Stimulated activated memory B cell treated with anti-CD40 and anti-IgM and Interleukin-4, amounts not matched to agents 10 μg/mL and 1 μg/mL and 100 μg/mL, for 72 hours (primary cell): ENCODE results near the gene CYP2C18.
"Not testable (repeated sequence)": the region's sequence is repeated elsewhere in the genome, so short reads cannot be mapped to it uniquely, and the experiment has no call there.

Experiments
- ATAC-seq: fragments of 150-1000 bp; cut with Tn5 transposase; 2 replicates; pipeline ENCODE4 v1.10.0; 2021
- H3K27ac Mint-ChIP-seq: one replicate; pipeline ENCODE4 v1.8.0; 2022; ENCODE audit warnings: mild to moderate bottlenecking, mixed read lengths
- H3K27me3 Mint-ChIP-seq: one replicate; pipeline ENCODE4 v1.8.0; 2022; ENCODE audit warnings: mixed read lengths
- H3K36me3 Mint-ChIP-seq: one replicate; pipeline ENCODE4 v1.8.0; 2022; ENCODE audit warnings: mixed read lengths
- H3K4me1 Mint-ChIP-seq: one replicate; pipeline ENCODE4 v1.8.0; 2022; ENCODE audit warnings: mixed read lengths
- H3K4me3 Mint-ChIP-seq: one replicate; pipeline ENCODE4 v1.8.0; 2022; ENCODE audit warnings: mild to moderate bottlenecking, moderate library complexity, mixed read lengths
- H3K9me3 Mint-ChIP-seq: one replicate; pipeline ENCODE4 v1.8.0; 2022; ENCODE audit warnings: mixed read lengths

CYP2C18 gene

DNA sequence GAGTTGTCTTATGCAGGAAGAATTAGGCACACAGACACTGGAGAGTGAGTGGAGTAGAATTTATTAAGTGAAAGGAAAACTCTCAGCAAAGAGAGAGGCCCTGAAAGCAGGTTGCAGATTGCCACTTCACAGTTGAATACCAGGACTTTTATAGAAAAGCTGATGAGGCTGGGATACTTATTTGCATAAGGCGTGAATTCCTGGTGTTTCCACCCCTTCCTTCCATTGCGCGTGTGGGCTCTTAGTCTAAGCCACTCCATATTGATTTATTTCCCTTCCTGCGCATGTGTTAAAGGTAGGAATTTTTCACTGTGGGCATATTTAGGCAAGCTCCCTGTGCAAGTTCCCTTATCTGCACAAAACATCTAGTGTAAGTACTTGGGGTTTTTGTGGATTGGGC, 893 bp upstream of the CYP2C18 start:
- not testable (repeated sequence) for H3K9me3 Mint-ChIP-seq, H3K4me1 Mint-ChIP-seq, H3K27ac Mint-ChIP-seq, H3K27me3 Mint-ChIP-seq, H3K36me3 Mint-ChIP-seq, H3K4me3 Mint-ChIP-seq, ATAC-seq

GRCh38 chr10:94687625-94688248, 4.2 kb downstream of the CYP2C18 start:
- no peak overlapping the region for H3K4me3 Mint-ChIP-seq
- peaks cover 5% of the 10 kb centered on the region for H3K9me3 Mint-ChIP-seq
- ATAC-seq = no peak
- H3K4me1 Mint-ChIP-seq = no peaks in the 10 kb centered on the region
- no peaks in the 10 kb centered on the region for H3K36me3 Mint-ChIP-seq
- peaks cover 12% of the 10 kb centered on the region for H3K27me3 Mint-ChIP-seq
- no peak overlapping the region for H3K27ac Mint-ChIP-seq

DNA sequence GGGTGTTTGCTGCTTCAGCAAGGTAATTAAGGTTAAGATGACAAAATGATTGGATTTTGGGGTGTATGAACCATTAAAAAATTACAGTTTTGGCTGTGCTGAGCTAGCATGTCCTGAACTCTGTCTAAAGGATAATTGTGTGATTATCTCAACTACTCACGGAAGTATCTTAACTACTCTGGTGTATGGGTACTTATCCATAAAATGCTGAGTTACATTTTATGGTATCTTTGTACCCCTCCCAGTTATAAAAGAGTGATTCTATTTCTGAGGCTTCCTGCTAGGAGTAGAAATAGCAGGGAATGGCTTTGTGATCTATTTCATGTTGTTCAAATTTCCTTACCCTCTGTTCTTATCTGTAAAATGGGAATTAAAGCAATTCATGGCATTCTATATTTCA, 22.6 kb downstream of the CYP2C18 start:
- no peak for ATAC-seq
- Mint-ChIP-seq H3K27me3 (no peaks in the 10 kb centered on the region), H3K4me1 (no peaks in the 10 kb centered on the region), H3K27ac (no peak overlapping the region), H3K36me3 (no peaks in the 10 kb centered on the region), H3K4me3 (no peak overlapping the region), H3K9me3 (peaks cover 10% of the 10 kb centered on the region)

DNA sequence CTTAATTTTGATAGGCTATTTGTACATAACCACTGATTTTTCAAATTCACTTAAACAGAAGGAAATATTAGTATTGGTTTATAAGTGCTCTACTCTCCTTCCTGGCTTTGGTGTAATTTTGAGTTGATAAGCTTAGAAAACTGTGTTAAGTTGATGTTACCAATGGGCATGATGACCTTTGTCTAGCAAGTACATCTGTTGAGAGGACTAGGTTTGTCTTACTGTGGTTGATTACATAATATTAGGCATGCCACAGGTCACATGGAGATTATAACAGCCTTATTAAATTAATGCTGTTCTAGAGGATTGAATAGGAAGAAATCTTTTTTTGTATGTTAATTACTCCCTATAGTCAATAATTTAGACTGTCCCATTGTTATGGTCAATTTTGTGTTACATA, 27.0 kb downstream of the CYP2C18 start:
- H3K4me3 Mint-ChIP-seq = no peak overlapping the region
- ATAC-seq = no peak

GRCh38 chr10:94725871-94726270, 42.3 kb downstream of the CYP2C18 start:
- Mint-ChIP-seq H3K4me3 (no peak overlapping the region), H3K4me1 (no peaks in the 10 kb centered on the region), H3K9me3 (no peaks in the 10 kb centered on the region), H3K36me3 (no peaks in the 10 kb centered on the region), H3K27ac (no peak overlapping the region), H3K27me3 (no peaks in the 10 kb centered on the region)
- no peak for ATAC-seq

More for the DNA sequence above, 27.0 kb downstream of the CYP2C18 start:
- Mint-ChIP-seq H3K4me1 (no peaks in the 10 kb centered on the region), H3K36me3 (no peaks in the 10 kb centered on the region), H3K27me3 (no peaks in the 10 kb centered on the region), H3K9me3 (peaks cover 8% of the 10 kb centered on the region), H3K27ac (no peak overlapping the region)

DNA sequence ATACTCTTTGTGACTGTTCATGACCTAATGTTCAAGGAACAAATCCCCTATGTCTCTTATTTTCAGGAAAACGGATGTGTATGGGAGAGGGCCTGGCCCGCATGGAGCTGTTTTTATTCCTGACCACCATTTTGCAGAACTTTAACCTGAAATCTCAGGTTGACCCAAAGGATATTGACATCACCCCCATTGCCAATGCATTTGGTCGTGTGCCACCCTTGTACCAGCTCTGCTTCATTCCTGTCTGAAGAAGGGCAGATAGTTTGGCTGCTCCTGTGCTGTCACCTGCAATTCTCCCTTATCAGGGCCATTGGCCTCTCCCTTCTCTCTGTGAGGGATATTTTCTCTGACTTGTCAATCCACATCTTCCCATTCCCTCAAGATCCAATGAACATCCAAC, 51.7 kb downstream of the CYP2C18 start:
- H3K4me3 Mint-ChIP-seq = no peak overlapping the region
- no peak for ATAC-seq
- peaks cover 14% of the 10 kb centered on the region for H3K9me3 Mint-ChIP-seq
- H3K4me1 Mint-ChIP-seq = no peaks in the 10 kb centered on the region
- H3K36me3 Mint-ChIP-seq = no peaks in the 10 kb centered on the region
- H3K27ac Mint-ChIP-seq = no peak overlapping the region
- no peaks in the 10 kb centered on the region for H3K27me3 Mint-ChIP-seq

DNA sequence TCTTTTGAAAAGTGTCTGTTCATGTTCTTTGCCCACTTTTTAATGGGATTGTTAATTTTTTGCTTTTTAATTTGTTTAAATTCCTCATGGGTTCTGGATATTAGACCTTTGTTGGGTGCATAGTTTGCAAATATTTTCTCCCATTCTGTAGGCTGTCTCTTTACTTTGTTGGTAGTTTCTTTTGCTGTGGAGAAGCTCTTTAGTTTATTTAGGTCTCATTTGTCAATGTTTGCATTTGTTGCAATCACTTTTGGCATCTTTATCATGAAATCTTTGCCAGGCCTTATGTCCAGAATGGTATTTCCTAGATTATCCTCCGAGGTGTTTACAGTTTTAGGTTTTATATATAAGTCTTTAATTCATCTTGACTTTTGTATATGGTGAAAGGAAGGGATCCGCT, 55.1 kb downstream of the CYP2C18 start:
- Mint-ChIP-seq H3K27me3 (no peaks in the 10 kb centered on the region), H3K4me1 (no peaks in the 10 kb centered on the region), H3K9me3 (peaks cover 19% of the 10 kb centered on the region), H3K36me3 (no peaks in the 10 kb centered on the region), H3K4me3 (no peak overlapping the region), H3K27ac (no peak overlapping the region)
- no peak for ATAC-seq

DNA sequence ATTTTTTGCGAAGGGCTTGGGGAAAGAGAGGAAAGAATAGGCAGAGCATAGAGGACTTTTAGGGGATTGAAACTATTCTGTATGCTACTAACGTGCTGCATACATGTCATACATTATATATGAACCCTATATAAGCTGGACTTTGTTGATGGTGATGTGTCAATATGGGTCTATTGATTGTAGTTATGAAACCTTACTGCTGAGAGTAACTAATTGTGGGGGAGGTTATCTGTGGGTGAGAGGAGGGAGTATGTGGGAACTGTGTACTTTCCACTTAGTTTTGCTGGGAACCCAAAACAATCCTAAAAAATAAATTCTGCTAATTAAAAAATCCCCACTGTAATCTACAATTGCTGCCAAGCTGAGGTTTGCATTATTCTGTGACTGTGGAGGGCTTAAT, 63.6 kb downstream of the CYP2C18 start:
- H3K4me1 Mint-ChIP-seq = no peaks in the 10 kb centered on the region
- H3K4me3 Mint-ChIP-seq = no peak overlapping the region
- no peak overlapping the region for H3K27ac Mint-ChIP-seq
- no peaks in the 10 kb centered on the region for H3K36me3 Mint-ChIP-seq
- H3K27me3 Mint-ChIP-seq = no peaks in the 10 kb centered on the region
- H3K9me3 Mint-ChIP-seq = peaks cover 19% of the 10 kb centered on the region
- no peak for ATAC-seq

- H3K36me3 Mint-ChIP-seq = no peaks in the 10 kb centered on the region
- no peaks in the 10 kb centered on the region for H3K27me3 Mint-ChIP-seq
- no peaks in the 10 kb centered on the region for H3K4me1 Mint-ChIP-seq
- H3K27ac Mint-ChIP-seq = no peak overlapping the region
- no peak overlapping the region for H3K4me3 Mint-ChIP-seq
- H3K9me3 Mint-ChIP-seq = peaks cover 15% of the 10 kb centered on the region
- no peak for ATAC-seq
Observed at GRCh38 chr10:94747838-94748237, 64.3 kb downstream of the CYP2C18 start.

DNA sequence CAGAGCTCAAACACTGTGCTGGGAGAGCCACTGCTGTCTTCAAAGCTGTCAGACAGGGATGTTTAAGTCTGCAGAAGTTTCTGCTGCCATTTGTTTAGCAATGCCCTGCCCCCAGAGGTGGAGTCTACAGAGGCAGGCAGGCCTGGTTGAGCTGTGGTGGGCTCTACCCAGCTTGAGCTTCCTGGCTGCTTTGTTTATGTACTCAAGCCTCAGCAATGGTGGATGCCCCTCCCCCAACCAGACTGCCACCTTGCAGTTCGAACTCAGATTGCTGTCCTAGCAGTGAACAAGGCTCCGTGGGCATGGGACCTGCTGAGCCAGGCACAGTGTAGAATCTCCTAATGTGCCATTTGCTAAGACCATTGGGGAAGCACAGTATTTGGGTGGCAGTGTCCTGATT, 74.4 kb downstream of the CYP2C18 start:
- no peak overlapping the region for H3K27ac Mint-ChIP-seq

GRCh38 chr10:94760586-94761178, 77.2 kb downstream of the CYP2C18 start:
- H3K4me3 Mint-ChIP-seq = no peak overlapping the region

More for the DNA sequence above, 74.4 kb downstream of the CYP2C18 start:
- no peak for ATAC-seq
- Mint-ChIP-seq H3K9me3 (no peaks in the 10 kb centered on the region), H3K36me3 (no peaks in the 10 kb centered on the region), H3K27me3 (no peaks in the 10 kb centered on the region), H3K4me1 (no peaks in the 10 kb centered on the region), H3K4me3 (no peak overlapping the region)

DNA sequence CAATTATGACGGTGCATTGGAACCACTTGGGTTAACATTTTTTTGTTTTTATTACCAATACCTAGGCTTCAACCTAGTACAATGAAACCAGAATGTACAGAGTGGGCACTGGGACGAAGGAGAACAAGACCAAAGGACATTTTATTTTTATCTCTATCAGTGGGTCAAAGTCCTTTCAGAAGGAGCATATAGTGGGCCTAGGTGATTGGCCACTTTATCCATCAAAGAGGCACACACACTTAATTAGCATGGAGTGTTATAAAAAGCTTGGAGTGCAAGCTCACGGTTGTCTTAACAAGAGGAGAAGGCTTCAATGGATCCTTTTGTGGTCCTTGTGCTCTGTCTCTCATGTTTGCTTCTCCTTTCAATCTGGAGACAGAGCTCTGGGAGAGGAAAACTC, 78.9 kb downstream of the CYP2C18 start, which contains the start of gene CYP2C19:
TSS of gene CYP2C19 (plus strand) at position 289 of the 400 bp plus-strand sequence. CDS start at position 314, 25 bp downstream.
- no peak for ATAC-seq
- Mint-ChIP-seq H3K4me1 (no peaks in the 10 kb centered on the region), H3K36me3 (no peaks in the 10 kb centered on the region), H3K27me3 (no peaks in the 10 kb centered on the region), H3K27ac (no peak within 1 kb of the TSS), H3K9me3 (no peaks in the 10 kb centered on the region), H3K4me3 (no peak within 1 kb of the TSS)

More at GRCh38 chr10:94760586-94761178, 77.2 kb downstream of the CYP2C18 start:
- no peaks in the 10 kb centered on the region for H3K4me1 Mint-ChIP-seq
- ATAC-seq = no peak
- no peaks in the 10 kb centered on the region for H3K9me3 Mint-ChIP-seq
- no peak overlapping the region for H3K27ac Mint-ChIP-seq
- no peaks in the 10 kb centered on the region for H3K36me3 Mint-ChIP-seq
- no peaks in the 10 kb centered on the region for H3K27me3 Mint-ChIP-seq

DNA sequence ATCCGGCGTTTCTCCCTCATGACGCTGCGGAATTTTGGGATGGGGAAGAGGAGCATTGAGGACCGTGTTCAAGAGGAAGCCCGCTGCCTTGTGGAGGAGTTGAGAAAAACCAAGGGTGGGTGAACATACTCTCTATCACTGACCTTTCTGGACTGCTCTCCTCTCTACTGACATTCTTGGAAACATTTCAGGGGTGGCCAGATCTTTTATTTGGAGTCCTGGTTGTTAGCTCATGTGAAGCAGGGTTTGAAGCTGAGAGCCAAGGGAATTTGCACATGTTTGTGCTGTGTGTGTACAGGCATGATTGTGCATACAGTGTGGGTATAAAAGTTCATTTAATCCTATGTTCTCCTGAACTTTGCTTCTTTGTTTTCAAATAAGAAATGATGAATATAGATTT, 91.9 kb downstream of the CYP2C18 start:
- H3K4me3 Mint-ChIP-seq, H3K27ac Mint-ChIP-seq, ATAC-seq, H3K4me1 Mint-ChIP-seq, H3K36me3 Mint-ChIP-seq, H3K9me3 Mint-ChIP-seq, H3K27me3 Mint-ChIP-seq: not testable (repeated sequence)

DNA sequence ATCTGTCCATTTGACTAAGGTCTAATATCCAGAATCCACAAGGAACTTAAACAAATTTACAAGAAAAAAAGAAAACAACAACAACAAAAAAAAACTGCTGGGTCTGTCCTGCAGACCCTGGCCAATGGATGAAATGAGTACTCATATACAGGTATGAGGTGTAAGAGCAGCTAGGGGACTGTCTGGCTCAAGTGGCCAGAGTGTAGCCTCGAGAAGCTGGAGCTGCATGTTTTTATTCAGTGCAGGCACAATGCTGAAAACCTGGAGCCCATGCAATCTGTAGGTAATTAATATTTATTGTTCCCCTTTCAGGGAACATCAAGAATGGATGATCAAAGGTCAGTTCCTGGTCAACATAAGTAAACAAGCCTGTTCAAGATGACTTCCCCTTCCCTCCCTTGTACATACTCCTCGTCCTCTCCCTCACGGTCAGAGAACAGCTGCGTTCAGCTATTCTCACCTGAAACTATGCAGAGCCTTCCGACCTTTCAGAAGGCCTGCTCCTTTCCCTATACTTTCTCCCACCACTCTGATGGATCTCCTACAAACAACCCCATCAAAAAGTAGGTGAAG, 94.4 kb downstream of the CYP2C18 start:
- ATAC-seq = no peak
- no peaks in the 10 kb centered on the region for H3K4me1 Mint-ChIP-seq
- no peaks in the 10 kb centered on the region for H3K27me3 Mint-ChIP-seq
- H3K27ac Mint-ChIP-seq = no peak overlapping the region
- H3K9me3 Mint-ChIP-seq = no peaks in the 10 kb centered on the region
- no peaks in the 10 kb centered on the region for H3K36me3 Mint-ChIP-seq
- no peak overlapping the region for H3K4me3 Mint-ChIP-seq

- no peak for ATAC-seq
- Mint-ChIP-seq H3K4me1 (no peaks in the 10 kb centered on the region), H3K4me3 (no peak overlapping the region), H3K27me3 (no peaks in the 10 kb centered on the region), H3K36me3 (no peaks in the 10 kb centered on the region), H3K9me3 (peaks cover 4% of the 10 kb centered on the region), H3K27ac (no peak overlapping the region)
Observed at GRCh38 chr10:94780844-94781243, 97.3 kb downstream of the CYP2C18 start.

DNA sequence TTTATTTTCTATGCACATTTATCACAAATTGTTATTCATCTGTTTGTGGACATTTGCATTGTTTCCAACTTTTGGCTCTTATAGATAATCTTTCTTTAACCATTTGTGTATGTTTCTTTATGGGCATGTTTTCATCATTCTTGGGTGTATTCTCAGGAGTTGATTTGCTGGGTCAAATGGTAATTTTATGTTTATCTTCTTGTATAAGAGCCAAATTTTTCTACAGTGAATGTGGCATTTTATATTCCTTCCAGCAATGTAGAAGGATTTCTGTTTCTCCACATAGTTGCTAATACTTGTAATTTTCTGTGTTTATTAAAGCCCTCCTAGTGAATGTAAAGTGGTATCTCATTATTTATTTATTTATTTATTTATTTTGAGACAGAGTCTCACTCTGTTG, 100.7 kb downstream of the CYP2C18 start:
- Mint-ChIP-seq H3K36me3 (no peaks in the 10 kb centered on the region), H3K4me3 (no peak overlapping the region)
- no peak for ATAC-seq

More for the DNA sequence above, 100.7 kb downstream of the CYP2C18 start:
- H3K27ac Mint-ChIP-seq = no peak overlapping the region
- no peaks in the 10 kb centered on the region for H3K27me3 Mint-ChIP-seq
- H3K9me3 Mint-ChIP-seq = peaks cover 11% of the 10 kb centered on the region
- no peaks in the 10 kb centered on the region for H3K4me1 Mint-ChIP-seq
